HepG2 (cell line): ENCODE results near the gene ZNRD2. TPM values are rescaled to one million over a fixed set of nuclear protein-coding genes. Genes with fewer than 3 reads are reported as not detected.

Experiments
- KLF13 ChIP-seq: sonication (generic); formaldehyde crosslinking; IDR thresholded peaks from 2 replicates; pipeline ENCODE4 v1.4.0; 2020; ENCODE audit warnings: mild to moderate bottlenecking, missing genetic modification reagents
- TBX2 ChIP-seq: sonication (generic); formaldehyde crosslinking; IDR thresholded peaks from 2 replicates; pipeline ENCODE4 v1.5.0; 2020; ENCODE audit warnings: missing genetic modification reagents, mild to moderate bottlenecking, borderline replicate concordance
- TCF12 ChIP-seq, 2 experiments: fragments of 450-650 bp in 1 of 2; sonication (generic) in 1 of 2; formaldehyde crosslinking in 1 of 2; IDR thresholded peaks; 2 replicates each; pipeline versions ENCODE4 v1.6.1 to v1.8.0; 2017 to 2022; ENCODE audit warnings: antibody characterized with exemption in 1 of 2, mild to moderate bottlenecking in 1 of 2, missing genetic modification reagents in 1 of 2, moderate library complexity in 1 of 2
- ZNF281 ChIP-seq: sonication (generic); formaldehyde crosslinking; IDR thresholded peaks from 2 replicates; pipeline ENCODE4 v1.4.0; 2020; ENCODE audit warnings: missing genetic modification reagents, borderline replicate concordance
- ZNF318 ChIP-seq: sonication (generic); formaldehyde crosslinking; IDR thresholded peaks from 2 replicates; pipeline ENCODE4 v1.4.0; 2020; ENCODE audit warnings: mild to moderate bottlenecking, missing genetic modification reagents
- ZNF883 ChIP-seq: sonication (generic); formaldehyde crosslinking; IDR thresholded peaks from 2 replicates; pipeline ENCODE4 v1.5.1; 2020; ENCODE audit warnings: mild to moderate bottlenecking, missing genetic modification reagents; ENCODE audit errors: not compliant biosample characterization
- ZXDC ChIP-seq: sonication (generic); formaldehyde crosslinking; IDR thresholded peaks from 2 replicates; pipeline ENCODE4 v1.5.0; 2020; ENCODE audit warnings: mild to moderate bottlenecking, missing genetic modification reagents
- polyA plus RNA-seq, 8 experiments: library from polyadenylated mRNA; depleted of rRNA in 3 of 8; stranded (reverse) in 7 of 8; unstranded in 1 of 8; fragments of >200 nt; fragmentation: Illumina TruSeq in 4 of 8; extraction: Trizol in 4 of 8; gene quantifications; 2 replicates each; pipeline versions ENCODE4 v1.2.1 to v1.2.3, GENCODE V29; 2011 to 2016; ENCODE audit warnings: low read depth in 4 of 8, missing spikeins in 1 of 8, mixed read lengths in 1 of 8; ENCODE audit not compliant: insufficient read depth in 1 of 8
- total RNA-seq, 5 experiments: library from RNA; depleted of rRNA; stranded (reverse); fragments of >200 nt; fragmentation: Illumina TruSeq; extraction: Trizol; gene quantifications; 2 replicates each; pipeline ENCODE4 v1.2.3, GENCODE V29; 2016; ENCODE audit warnings: low read depth in 1 of 5
- TF ChIP-seq, protein P1 (sequence below): sonication (generic); formaldehyde crosslinking; IDR thresholded peaks from 2 replicates; pipeline ENCODE4 v1.5.0; 2020; ENCODE audit warnings: mild to moderate bottlenecking, missing genetic modification reagents, borderline replicate concordance

The ZNRD2 gene
- total and polyA plus RNA-seq, 2 of the 13 experiments (the other 11 are each of a cell fraction or from before 2014, with no cell fraction given), result 29.2 to 34.0 TPM

- TF ChIP-seq ZNF318 (CRISPR knock-in tag), result no peak
- no peak for TF ChIP-seq KLF13 (CRISPR knock-in tag)
- peak; percentile 25; the same call in 1 of the 2 replicates for TF ChIP-seq TBX2 (CRISPR knock-in tag)
- TF ChIP-seq ZNF883 (CRISPR knock-in tag), result no peak
- TF ChIP-seq ZXDC (CRISPR knock-in tag), result no peak
- peak; percentile 88 for TF ChIP-seq ZNF281
- TF ChIP-seq TCF12 (IDR thresholded peaks at IDR 0.05), result no peak
- peak; percentile 56; the same call in 1 of the 2 replicates for TF ChIP-seq TCF12 (CRISPR knock-in tag; IDR thresholded peaks at IDR 0.05)
- TF ChIP-seq, protein P1, sequence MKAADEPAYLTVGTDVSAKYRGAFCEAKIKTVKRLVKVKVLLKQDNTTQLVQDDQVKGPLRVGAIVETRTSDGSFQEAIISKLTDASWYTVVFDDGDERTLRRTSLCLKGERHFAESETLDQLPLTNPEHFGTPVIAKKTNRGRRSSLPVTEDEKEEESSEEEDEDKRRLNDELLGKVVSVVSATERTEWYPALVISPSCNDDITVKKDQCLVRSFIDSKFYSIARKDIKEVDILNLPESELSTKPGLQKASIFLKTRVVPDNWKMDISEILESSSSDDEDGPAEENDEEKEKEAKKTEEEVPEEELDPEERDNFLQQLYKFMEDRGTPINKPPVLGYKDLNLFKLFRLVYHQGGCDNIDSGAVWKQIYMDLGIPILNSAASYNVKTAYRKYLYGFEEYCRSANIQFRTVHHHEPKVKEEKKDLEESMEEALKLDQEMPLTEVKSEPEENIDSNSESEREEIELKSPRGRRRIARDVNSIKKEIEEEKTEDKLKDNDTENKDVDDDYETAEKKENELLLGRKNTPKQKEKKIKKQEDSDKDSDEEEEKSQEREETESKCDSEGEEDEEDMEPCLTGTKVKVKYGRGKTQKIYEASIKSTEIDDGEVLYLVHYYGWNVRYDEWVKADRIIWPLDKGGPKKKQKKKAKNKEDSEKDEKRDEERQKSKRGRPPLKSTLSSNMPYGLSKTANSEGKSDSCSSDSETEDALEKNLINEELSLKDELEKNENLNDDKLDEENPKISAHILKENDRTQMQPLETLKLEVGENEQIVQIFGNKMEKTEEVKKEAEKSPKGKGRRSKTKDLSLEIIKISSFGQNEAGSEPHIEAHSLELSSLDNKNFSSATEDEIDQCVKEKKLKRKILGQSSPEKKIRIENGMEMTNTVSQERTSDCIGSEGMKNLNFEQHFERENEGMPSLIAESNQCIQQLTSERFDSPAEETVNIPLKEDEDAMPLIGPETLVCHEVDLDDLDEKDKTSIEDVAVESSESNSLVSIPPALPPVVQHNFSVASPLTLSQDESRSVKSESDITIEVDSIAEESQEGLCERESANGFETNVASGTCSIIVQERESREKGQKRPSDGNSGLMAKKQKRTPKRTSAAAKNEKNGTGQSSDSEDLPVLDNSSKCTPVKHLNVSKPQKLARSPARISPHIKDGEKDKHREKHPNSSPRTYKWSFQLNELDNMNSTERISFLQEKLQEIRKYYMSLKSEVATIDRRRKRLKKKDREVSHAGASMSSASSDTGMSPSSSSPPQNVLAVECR (CRISPR knock-in tag), result peak; percentile 70; the same call in 1 of the 2 replicates
These were observed 40.7 kb upstream of the ZNRD2 start (continued) for GRCh38 chr11:65529475-65530156.
